Ectodermal cell (in vitro differentiated cells): Measurements from ENCODE around the gene ME1.
"Not testable (repeated sequence)": the region's sequence is repeated elsewhere in the genome, so short reads cannot be mapped to it uniquely, and the experiment has no call there.

Source experiments
- H3K27ac ChIP-seq: 2 replicates; pipeline ENCODE4 v1.7.0; 2013; ENCODE audit warnings: mild to moderate bottlenecking, low read depth, low read length; ENCODE audit not compliant: insufficient read depth, poor library complexity, severe bottlenecking
- H3K27me3 ChIP-seq: 2 replicates; pipeline ENCODE4 v1.7.0; 2013; ENCODE audit warnings: mild to moderate bottlenecking, low read length; ENCODE audit not compliant: insufficient read depth, control insufficient read depth, poor library complexity, severe bottlenecking
- H3K36me3 ChIP-seq: one replicate; pipeline ENCODE4 v1.7.0; 2013; ENCODE audit warnings: low read length; ENCODE audit not compliant: control insufficient read depth, insufficient read depth
- H3K4me1 ChIP-seq: one replicate; pipeline ENCODE4 v1.7.0; 2013; ENCODE audit warnings: low read length; ENCODE audit not compliant: control insufficient read depth, insufficient read depth
- H3K4me3 ChIP-seq: 2 replicates; pipeline ENCODE4 v1.7.0; 2013; ENCODE audit warnings: low read depth, low read length, control low read depth; ENCODE audit not compliant: insufficient read depth
- H3K9me3 ChIP-seq: 2 replicates; pipeline ENCODE4 v1.7.0; 2013; ENCODE audit warnings: mild to moderate bottlenecking, low read length, moderate library complexity; ENCODE audit not compliant: control insufficient read depth
- WGBS, 2 experiments: methylation state at CpG; one replicate each; pipeline ENCODE4 v1.1.7; 2013; ENCODE audit warnings: missing lambda C conversion rate in 2 of 2; 5-methylcytosine and 5-hydroxymethylcytosine counted together

The ME1 gene

GRCh38 chr6:83362349-83362748 lies 68.5 kb downstream of the ME1 start:
- H3K4me3 ChIP-seq, H3K4me1 ChIP-seq, H3K27me3 ChIP-seq, H3K9me3 ChIP-seq, H3K27ac ChIP-seq, H3K36me3 ChIP-seq: not testable (repeated sequence)
- 93 to 95% methylated on average over 6 of the region's 6 CpGs for WGBS, 2 experiments

GRCh38 chr6:83359638-83360037 lies 71.2 kb downstream of the ME1 start:
- Histone ChIP-seq H3K4me3 (no peak overlapping the region), H3K27me3 (no peaks in the 10 kb centered on the region), H3K36me3 (no peaks in the 10 kb centered on the region), H3K9me3 (no peaks in the 10 kb centered on the region), H3K4me1 (no peaks in the 10 kb centered on the region), H3K27ac (no peak overlapping the region)
- 95 to 96% methylated on average over 3 of the region's 3 CpGs for WGBS, 2 experiments

GRCh38 chr6:83354747-83355146 lies 76.1 kb downstream of the ME1 start:
- no peaks in the 10 kb centered on the region for H3K36me3 ChIP-seq
- H3K9me3 ChIP-seq: no peaks in the 10 kb centered on the region
- WGBS, 2 experiments: 100% methylated on average over 1 of the region's 1 CpG; no CpG with 5 or more reads in 1 of the 2 experiments
- no peaks in the 10 kb centered on the region for H3K27me3 ChIP-seq
- no peaks in the 10 kb centered on the region for H3K4me1 ChIP-seq
- H3K27ac ChIP-seq: no peak overlapping the region
- no peak overlapping the region for H3K4me3 ChIP-seq

GRCh38 chr6:83352424-83353061 lies 78.3 kb downstream of the ME1 start:
- WGBS, 2 experiments: 80 to 95% methylated on average over 2 to 3 of the region's 3 CpGs
- Histone ChIP-seq H3K4me3 (no peak overlapping the region), H3K36me3 (no peaks in the 10 kb centered on the region)

GRCh38 chr6:83343121-83343520 lies 87.7 kb downstream of the ME1 start:
- Histone ChIP-seq H3K9me3 (no peaks in the 10 kb centered on the region), H3K27me3 (no peaks in the 10 kb centered on the region), H3K36me3 (no peaks in the 10 kb centered on the region), H3K4me3 (no peak overlapping the region), H3K4me1 (no peaks in the 10 kb centered on the region), H3K27ac (no peak overlapping the region)
- WGBS, 2 experiments: 94 to 95% methylated on average over 1 to 3 of the region's 3 CpGs

More at GRCh38 chr6:83352424-83353061, 78.3 kb downstream of the ME1 start:
- no peak overlapping the region for H3K27ac ChIP-seq
- H3K27me3 ChIP-seq: no peaks in the 10 kb centered on the region
- H3K9me3 ChIP-seq: no peaks in the 10 kb centered on the region
- H3K4me1 ChIP-seq: no peaks in the 10 kb centered on the region

- Histone ChIP-seq H3K9me3 (no peaks in the 10 kb centered on the region), H3K4me1 (no peaks in the 10 kb centered on the region), H3K4me3 (no peak overlapping the region), H3K27me3 (no peaks in the 10 kb centered on the region), H3K36me3 (no peaks in the 10 kb centered on the region), H3K27ac (no peak overlapping the region)
- 91% methylated on average over 2 of the region's 2 CpGs for WGBS, 2 experiments
Measured at GRCh38 chr6:83341765-83342164, 89.1 kb downstream of the ME1 start.

GRCh38 chr6:83333916-83334315 lies 96.9 kb downstream of the ME1 start:
- not testable (repeated sequence) for H3K9me3 ChIP-seq, H3K4me1 ChIP-seq, H3K36me3 ChIP-seq, H3K27me3 ChIP-seq, H3K4me3 ChIP-seq, H3K27ac ChIP-seq
- 90 to 96% methylated on average over 12 to 14 of the region's 24 CpGs for WGBS, 2 experiments

GRCh38 chr6:83333500-83333899 lies 97.4 kb downstream of the ME1 start:
- Histone ChIP-seq H3K4me1 (no peaks in the 10 kb centered on the region), H3K4me3 (no peak overlapping the region), H3K27me3 (no peaks in the 10 kb centered on the region), H3K27ac (no peak overlapping the region), H3K36me3 (no peaks in the 10 kb centered on the region), H3K9me3 (no peaks in the 10 kb centered on the region)
- WGBS, 2 experiments: 92 to 100% methylated on average over 1 to 2 of the region's 2 CpGs

GRCh38 chr6:83314693-83315092 lies 116.2 kb downstream of the ME1 start:
- Histone ChIP-seq H3K9me3 (no peaks in the 10 kb centered on the region), H3K27ac (no peak overlapping the region), H3K4me1 (no peaks in the 10 kb centered on the region), H3K36me3 (no peaks in the 10 kb centered on the region), H3K4me3 (no peak overlapping the region), H3K27me3 (no peaks in the 10 kb centered on the region)
- 100% methylated on average over 1 of the region's 1 CpG; no CpG with 5 or more reads in 1 of the 2 experiments for WGBS, 2 experiments

GRCh38 chr6:83313882-83314281 lies 117.0 kb downstream of the ME1 start:
- Histone ChIP-seq H3K36me3 (no peaks in the 10 kb centered on the region), H3K27ac (no peak overlapping the region), H3K4me1 (no peaks in the 10 kb centered on the region), H3K27me3 (no peaks in the 10 kb centered on the region), H3K9me3 (no peaks in the 10 kb centered on the region), H3K4me3 (no peak overlapping the region)

- Histone ChIP-seq H3K9me3 (no peaks in the 10 kb centered on the region), H3K27me3 (no peaks in the 10 kb centered on the region), H3K27ac (no peak overlapping the region), H3K36me3 (no peaks in the 10 kb centered on the region), H3K4me1 (no peaks in the 10 kb centered on the region), H3K4me3 (no peak overlapping the region)
- WGBS, 2 experiments: 96 to 100% methylated on average over 1 of the region's 1 CpG
Measured at GRCh38 chr6:83311231-83311630, 119.6 kb downstream of the ME1 start.
